ENCODE results near the gene TRIM43.
"Not testable (repeated sequence)": the region's sequence is repeated elsewhere in the genome, so short reads cannot be mapped to it uniquely, and the experiment has no call there.

Gene TRIM43

GRCh38 chr2:95641787-95642186 is 50.0 kb downstream of the TRIM43 start:
- not testable (repeated sequence) for DNase-seq (ENCODE audit: low spot score)

GRCh38 chr2:95642360-95642759 is 50.6 kb downstream of the TRIM43 start:
- not testable (repeated sequence) for DNase-seq (ENCODE audit: low spot score)

GRCh38 chr2:95642951-95643350 is 51.1 kb downstream of the TRIM43 start:
- not testable (repeated sequence) for DNase-seq (ENCODE audit: low spot score)

GRCh38 chr2:95645312-95645711 is 53.5 kb downstream of the TRIM43 start:
- not testable (repeated sequence) for DNase-seq (ENCODE audit: low spot score)

GRCh38 chr2:95646274-95646994 is 54.6 kb downstream of the TRIM43 start:
- DNase-seq (ENCODE audit: low spot score), result not testable (repeated sequence)

GRCh38 chr2:95648894-95649544 is 57.2 kb downstream of the TRIM43 start:
- DNase-seq (ENCODE audit: low spot score), result not testable (repeated sequence)
